ENCODE results near the gene VAPA. TPM values are rescaled to one million over a fixed set of nuclear protein-coding genes. Genes with fewer than 3 reads are reported as not detected.

Gene VAPA
- total RNA-seq, 1 donor from 2014 or later = 130 TPM

DNA sequence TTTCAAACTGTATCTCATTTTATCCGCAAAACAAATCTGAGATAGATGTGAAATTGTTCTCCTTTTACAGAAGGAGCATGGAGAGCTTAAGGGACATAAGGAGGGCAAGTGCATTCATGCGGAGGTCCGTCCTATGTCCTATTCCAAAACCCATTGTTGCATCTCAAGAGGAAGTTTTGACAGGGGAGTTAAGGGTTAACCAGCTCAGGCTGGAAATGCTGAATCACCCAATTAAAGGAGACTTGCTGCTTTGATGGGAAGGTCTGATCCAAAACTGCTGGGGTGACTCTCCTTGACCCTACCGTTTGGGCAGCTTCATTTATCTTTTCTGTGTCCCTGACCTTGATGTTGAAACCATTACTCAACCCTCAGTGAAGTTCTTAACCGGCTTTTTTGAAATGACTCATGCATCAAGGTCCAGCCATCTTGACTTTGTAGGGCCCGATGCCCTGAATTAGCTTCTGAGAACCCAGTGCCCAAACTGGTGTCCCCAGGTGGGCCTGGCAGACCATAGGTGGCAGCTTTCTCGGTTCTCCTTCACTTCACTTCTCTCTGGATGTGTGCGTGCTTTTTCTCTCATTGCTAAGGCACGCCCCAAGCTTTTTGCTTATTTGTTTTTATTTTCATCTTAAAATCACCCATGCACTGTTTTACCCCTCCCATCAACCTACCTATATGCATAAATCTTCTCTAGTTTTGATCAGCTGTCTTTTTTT is 43.9 kb upstream of the VAPA start:
- peaks cover 11% of the 10 kb centered on the region for H3K36me3 Mint-ChIP-seq
- no peak for DNase-seq (ENCODE audit: low spot score in 2 of 2, unreplicated experiment in 2 of 2)
- H3K27me3 Mint-ChIP-seq (ENCODE audit: low read depth) = peaks cover 9% of the 10 kb centered on the region
- H3K4me3 Mint-ChIP-seq = no peak overlapping the region
- H3K9me3 Mint-ChIP-seq = peaks cover 16% of the 10 kb centered on the region
- peak overlapping the region; percentile 39 for H3K27ac Mint-ChIP-seq
- TF ChIP-seq, protein P1, sequence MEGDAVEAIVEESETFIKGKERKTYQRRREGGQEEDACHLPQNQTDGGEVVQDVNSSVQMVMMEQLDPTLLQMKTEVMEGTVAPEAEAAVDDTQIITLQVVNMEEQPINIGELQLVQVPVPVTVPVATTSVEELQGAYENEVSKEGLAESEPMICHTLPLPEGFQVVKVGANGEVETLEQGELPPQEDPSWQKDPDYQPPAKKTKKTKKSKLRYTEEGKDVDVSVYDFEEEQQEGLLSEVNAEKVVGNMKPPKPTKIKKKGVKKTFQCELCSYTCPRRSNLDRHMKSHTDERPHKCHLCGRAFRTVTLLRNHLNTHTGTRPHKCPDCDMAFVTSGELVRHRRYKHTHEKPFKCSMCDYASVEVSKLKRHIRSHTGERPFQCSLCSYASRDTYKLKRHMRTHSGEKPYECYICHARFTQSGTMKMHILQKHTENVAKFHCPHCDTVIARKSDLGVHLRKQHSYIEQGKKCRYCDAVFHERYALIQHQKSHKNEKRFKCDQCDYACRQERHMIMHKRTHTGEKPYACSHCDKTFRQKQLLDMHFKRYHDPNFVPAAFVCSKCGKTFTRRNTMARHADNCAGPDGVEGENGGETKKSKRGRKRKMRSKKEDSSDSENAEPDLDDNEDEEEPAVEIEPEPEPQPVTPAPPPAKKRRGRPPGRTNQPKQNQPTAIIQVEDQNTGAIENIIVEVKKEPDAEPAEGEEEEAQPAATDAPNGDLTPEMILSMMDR (IDR thresholded peaks at IDR 0.05; ENCODE audit: unreplicated experiment) = no peak
- peaks cover 34% of the 10 kb centered on the region for H3K4me1 Mint-ChIP-seq

DNA sequence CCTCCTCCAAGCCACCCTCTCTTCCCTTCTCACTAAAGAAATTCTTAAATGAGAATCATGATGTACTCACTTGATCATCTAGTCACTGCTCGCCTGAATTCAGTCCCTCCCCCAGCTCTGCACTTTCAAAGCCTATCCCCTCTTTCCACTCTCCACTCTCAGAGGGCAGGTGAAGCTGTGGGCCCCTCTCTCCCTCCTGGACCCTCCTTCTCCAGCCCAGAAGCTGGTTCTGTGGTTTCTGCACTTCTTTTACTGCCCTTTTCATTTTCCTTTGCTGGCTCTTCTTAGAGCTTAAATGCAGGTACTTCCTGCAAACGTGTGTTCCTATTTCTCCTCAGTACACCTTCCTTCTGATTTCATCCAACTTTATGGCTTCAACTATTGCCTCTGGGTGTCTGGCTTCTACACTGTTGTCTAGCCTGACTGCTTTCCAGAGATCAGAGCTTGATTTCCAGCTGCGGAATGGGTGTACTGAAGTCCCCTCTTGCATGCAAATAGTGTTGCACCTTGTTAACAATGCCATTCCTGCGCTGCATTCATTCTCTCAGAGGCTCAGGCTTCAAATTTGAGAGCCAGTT is 43.3 kb upstream of the VAPA start:
- H3K4me1 Mint-ChIP-seq = peaks cover 34% of the 10 kb centered on the region

GRCh38 chr18:9871244-9871746 is 42.5 kb upstream of the VAPA start:
- Mint-ChIP-seq H3K27ac (no peak overlapping the region), H3K4me3 (no peak overlapping the region), H3K4me1 (peaks cover 36% of the 10 kb centered on the region), H3K9me3 (peaks cover 4% of the 10 kb centered on the region), H3K27me3 (ENCODE audit: low read depth) (peaks cover 9% of the 10 kb centered on the region), H3K36me3 (no peaks in the 10 kb centered on the region)
- TF ChIP-seq, protein P1 (IDR thresholded peaks at IDR 0.05; ENCODE audit: unreplicated experiment) = no peak
- no peak for DNase-seq (ENCODE audit: low spot score in 2 of 2, unreplicated experiment in 2 of 2)

More for the DNA sequence above, 43.3 kb upstream of the VAPA start:
- peaks cover 9% of the 10 kb centered on the region for H3K27me3 Mint-ChIP-seq (ENCODE audit: low read depth)
- H3K9me3 Mint-ChIP-seq = peaks cover 12% of the 10 kb centered on the region
- peak overlapping the region; percentile 39 for H3K27ac Mint-ChIP-seq
- H3K36me3 Mint-ChIP-seq = peaks cover 7% of the 10 kb centered on the region
- no peak overlapping the region for H3K4me3 Mint-ChIP-seq
- TF ChIP-seq, protein P1 (IDR thresholded peaks at IDR 0.05; ENCODE audit: unreplicated experiment) = no peak
- DNase-seq (ENCODE audit: low spot score in 2 of 2, unreplicated experiment in 2 of 2) = no peak

GRCh38 chr18:9872823-9873222 is 41.0 kb upstream of the VAPA start:
- Mint-ChIP-seq H3K9me3 (no peaks in the 10 kb centered on the region), H3K4me3 (no peak overlapping the region), H3K36me3 (no peaks in the 10 kb centered on the region), H3K4me1 (peaks cover 49% of the 10 kb centered on the region), H3K27ac (no peak overlapping the region), H3K27me3 (ENCODE audit: low read depth) (peaks cover 9% of the 10 kb centered on the region)
- no peak for DNase-seq (ENCODE audit: low spot score in 2 of 2, unreplicated experiment in 2 of 2)
- TF ChIP-seq, protein P1 (IDR thresholded peaks at IDR 0.05; ENCODE audit: unreplicated experiment) = no peak

- Mint-ChIP-seq H3K27ac (no peak overlapping the region), H3K9me3 (no peaks in the 10 kb centered on the region), H3K27me3 (ENCODE audit: low read depth) (peaks cover 13% of the 10 kb centered on the region), H3K36me3 (no peaks in the 10 kb centered on the region), H3K4me1 (peaks cover 35% of the 10 kb centered on the region), H3K4me3 (no peak overlapping the region)
- no peak for DNase-seq (ENCODE audit: low spot score in 2 of 2, unreplicated experiment in 2 of 2)
- TF ChIP-seq, protein P1 (IDR thresholded peaks at IDR 0.05; ENCODE audit: unreplicated experiment) = no peak
Observed at GRCh38 chr18:9874728-9875127, 39.1 kb upstream of the VAPA start.

Measured in mesothelial cell of epicardium (in vitro differentiated cells).